Prostate gland (tissue), 2 donors: ENCODE data around the gene KLHL36. TPM values are rescaled to one million over a fixed set of nuclear protein-coding genes. Genes with fewer than 3 reads are reported as not detected.
"Not testable (repeated sequence)": the region's sequence is repeated elsewhere in the genome, so short reads cannot be mapped to it uniquely, and the experiment has no call there.

ENCODE experiments used
- DNase-seq: peaks from one replicate; pipeline ENCODE4 v3.0.0-alpha.2; 2019; ENCODE audit warnings: low spot score
- H3K27ac ChIP-seq, 2 donors: fragments of 200-600 bp; sonication (generic); 2 replicates each; pipeline ENCODE4 v1.5.1; 2017 to 2019
- H3K27me3 ChIP-seq: fragments of 200-600 bp; sonication (generic); replicated peaks from 2 replicates; pipeline ENCODE4 v1.5.1; 2019; ENCODE audit not compliant: insufficient read depth
- H3K36me3 ChIP-seq, 2 donors: fragments of 200-600 bp; sonication (generic); 1 replicate in 1 of 2; 2 replicates in 1 of 2; pipeline versions ENCODE4 v1.5.1 to v1.8.1; 2017 to 2019
- H3K4me1 ChIP-seq: fragments of 200-600 bp; sonication (generic); replicated peaks from 2 replicates; pipeline ENCODE4 v1.5.1; 2019
- H3K4me3 ChIP-seq, 2 donors: fragments of 200-600 bp; sonication (generic); 2 replicates each; pipeline ENCODE4 v1.5.1; 2017 to 2019
- H3K9me3 ChIP-seq: fragments of 200-600 bp; sonication (generic); 2 replicates; pipeline ENCODE4 v1.5.1; 2017
- CTCF ChIP-seq, 4 experiments: fragments of 200-600 bp in 2 of 4; fragments of 450-650 bp in 2 of 4; sonication (generic) in 2 of 4; IDR thresholded peaks; 1 replicate in 3 of 4; 2 replicates in 1 of 4; pipeline ENCODE4 v1.5.1; 2016 to 2019; ENCODE audit warnings: antibody characterized with exemption in 4 of 4, mild to moderate bottlenecking in 2 of 4, moderate library complexity in 2 of 4
- POLR2A ChIP-seq: fragments of 450-650 bp; IDR thresholded peaks from one replicate; pipeline ENCODE4 v1.6.1; 2016; ENCODE audit warnings: antibody characterized with exemption, mild to moderate bottlenecking
- POLR2AphosphoS5 ChIP-seq: sonication (generic); formaldehyde crosslinking; IDR thresholded peaks from one replicate; pipeline ENCODE4 v1.6.1; 2017; ENCODE audit warnings: antibody characterized with exemption
- WGBS: methylation state at CpG from one replicate; pipeline ENCODE4 v1.1.5; 2018; 5-methylcytosine and 5-hydroxymethylcytosine counted together
- intact Hi-C: fragments of 100-400 bp; cut with DNase I; formaldehyde crosslinking; loops from one replicate; pipeline ENCODE4 v1.14.2; 2022
- total RNA-seq, 2 donors: library from RNA; depleted of rRNA; stranded (reverse); fragments of >200 nt; gene quantifications; one replicate each; pipeline ENCODE4 v1.1.0, GENCODE V29; 2016

The KLHL36 gene
- total RNA-seq, 2 donors from 2014 or later: 57.1 to 106 TPM

DNA sequence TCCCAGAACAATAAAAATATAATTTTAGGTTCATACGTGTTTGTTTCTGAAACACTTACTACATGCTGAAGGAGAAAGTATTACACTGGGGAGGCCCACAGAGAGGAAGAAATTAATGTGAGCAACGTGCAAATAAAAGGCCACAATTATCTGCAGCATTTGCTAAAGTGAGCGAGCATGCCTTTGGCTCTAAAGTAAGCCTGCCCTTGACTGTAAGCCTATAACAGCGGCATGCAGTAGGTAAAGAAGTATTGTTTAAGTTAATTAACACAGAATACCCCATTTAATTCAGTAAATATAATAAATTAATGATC, 17.2 kb upstream of the KLHL36 start:
- 84% methylated on average over 4 of the region's 4 CpGs for WGBS
- H3K36me3 ChIP-seq: no peaks in the 10 kb centered on the region
- no peaks in the 10 kb centered on the region for H3K4me1 ChIP-seq
- no peak for TF ChIP-seq POLR2AphosphoS5
- intact Hi-C loops: no loop called here
- H3K4me3 ChIP-seq: no peak overlapping the region
- H3K9me3 ChIP-seq: no peaks in the 10 kb centered on the region
- H3K27ac ChIP-seq: no peak overlapping the region
- H3K27me3 ChIP-seq: no peaks in the 10 kb centered on the region
- no peak for DNase-seq

GRCh38 chr16:84631886-84632285, 16.4 kb upstream of the KLHL36 start:
- no peaks in the 10 kb centered on the region for H3K27me3 ChIP-seq
- TF ChIP-seq POLR2A (no peak), POLR2AphosphoS5 (no peak), CTCF (IDR thresholded peaks at IDR 0.05) (no peak)
- intact Hi-C loops: no loop called here
- H3K4me1 ChIP-seq: no peaks in the 10 kb centered on the region
- no peaks in the 10 kb centered on the region for H3K9me3 ChIP-seq
- 88% methylated on average over 6 of the region's 6 CpGs for WGBS
- no peak for DNase-seq
- no peak overlapping the region for H3K4me3 ChIP-seq
- H3K36me3 ChIP-seq: no peaks in the 10 kb centered on the region
- no peak overlapping the region for H3K27ac ChIP-seq

DNA sequence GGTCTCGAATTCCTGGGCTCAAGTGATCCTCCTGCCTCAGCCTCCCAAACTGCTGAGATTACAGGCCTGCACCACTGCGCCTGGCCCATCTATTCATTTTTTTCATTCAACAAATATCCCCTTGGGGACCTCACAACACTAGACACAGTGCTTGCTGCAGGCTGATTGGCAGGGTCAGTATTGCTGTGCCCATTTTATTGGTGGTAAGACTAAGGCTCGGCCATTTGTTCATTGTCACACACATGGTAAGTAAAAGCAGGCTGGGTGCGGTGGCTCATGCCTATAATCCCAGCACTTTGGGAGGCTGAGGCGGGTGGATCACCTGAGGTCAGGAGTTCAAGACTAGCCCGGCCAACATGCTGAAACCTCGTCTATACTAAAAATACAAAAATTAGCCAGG, 15.4 kb upstream of the KLHL36 start:
- H3K36me3 ChIP-seq, H3K4me1 ChIP-seq, H3K27me3 ChIP-seq, H3K27ac ChIP-seq, H3K9me3 ChIP-seq, intact Hi-C loops, DNase-seq, H3K4me3 ChIP-seq: not testable (repeated sequence)
- WGBS: 92% methylated on average over 7 of the region's 7 CpGs

- H3K4me1 ChIP-seq: no peaks in the 10 kb centered on the region
- no peaks in the 10 kb centered on the region for H3K27me3 ChIP-seq
- no peak overlapping the region for H3K4me3 ChIP-seq
- 46% methylated on average over 9 of the region's 9 CpGs for WGBS
- intact Hi-C loops: loop anchor here (2.0 kb wide), 1 partner anchor 29 kb away; no protein-coding TSS in a partner anchor
- no peak for DNase-seq
- H3K36me3 ChIP-seq: no peaks in the 10 kb centered on the region
- H3K9me3 ChIP-seq: no peaks in the 10 kb centered on the region
- TF ChIP-seq CTCF (IDR thresholded peaks at IDR 0.05) (no peak), POLR2A (no peak), POLR2AphosphoS5 (no peak)
- no peak overlapping the region for H3K27ac ChIP-seq
Measured at GRCh38 chr16:84633622-84634021, 14.7 kb upstream of the KLHL36 start.

DNA sequence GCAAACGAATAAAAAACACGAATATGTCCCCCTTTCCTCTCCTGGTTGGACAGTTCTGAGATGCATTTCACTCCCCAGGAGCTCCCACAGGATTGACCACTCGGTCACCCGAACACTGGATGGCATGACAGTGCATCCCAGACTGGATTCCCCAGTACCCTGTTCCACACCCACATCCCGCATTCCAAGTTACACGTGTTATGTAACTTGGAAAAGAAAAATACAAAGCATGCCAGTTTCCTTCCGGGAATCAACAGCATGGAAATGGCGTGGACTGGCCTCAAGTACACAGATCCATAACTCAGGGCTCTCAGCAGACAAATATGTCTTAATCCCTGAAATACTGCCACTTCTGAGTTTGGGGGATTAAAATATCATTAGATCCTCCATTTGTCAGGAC, 12.6 kb upstream of the KLHL36 start:
- Histone ChIP-seq H3K4me1 (no peaks in the 10 kb centered on the region), H3K27me3 (no peaks in the 10 kb centered on the region), H3K9me3 (no peaks in the 10 kb centered on the region), H3K36me3 (no peaks in the 10 kb centered on the region), H3K4me3 (no peak overlapping the region), H3K27ac (no peak overlapping the region)
- no peak for DNase-seq
- intact Hi-C loops: loop anchor here (2.0 kb wide), 1 partner anchor 27 kb away; no protein-coding TSS in a partner anchor
- TF ChIP-seq CTCF (IDR thresholded peaks at IDR 0.05): no peak
- TF ChIP-seq POLR2AphosphoS5: peak; percentile 47
- WGBS: 65% methylated on average over 8 of the region's 8 CpGs

DNA sequence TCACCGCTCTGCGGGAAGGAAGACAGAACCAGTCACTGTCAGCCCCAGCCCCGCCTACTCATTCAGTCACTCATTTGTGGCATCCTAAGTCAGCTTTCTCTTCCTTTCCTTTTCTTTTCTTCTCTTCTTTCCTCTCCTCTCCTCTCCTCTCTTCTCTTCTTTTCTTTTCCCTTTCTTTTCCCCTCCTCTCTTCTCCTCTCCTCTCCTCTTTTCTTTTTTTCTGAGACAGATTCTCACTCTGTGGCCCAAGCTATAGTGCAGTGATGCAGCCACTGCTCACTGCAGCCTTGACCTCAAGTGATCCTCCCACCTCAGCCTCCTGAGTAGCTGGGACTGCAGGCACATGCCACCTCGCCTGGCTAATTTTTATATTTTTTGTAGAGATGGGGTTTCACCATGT, 10.6 kb upstream of the KLHL36 start:
- no peaks in the 10 kb centered on the region for H3K4me1 ChIP-seq
- 89% methylated on average over 4 of the region's 4 CpGs for WGBS

More for the DNA sequence above, 10.6 kb upstream of the KLHL36 start:
- DNase-seq: no peak
- Histone ChIP-seq H3K27ac (no peak overlapping the region), H3K4me3 (no peak overlapping the region), H3K9me3 (no peaks in the 10 kb centered on the region), H3K27me3 (no peaks in the 10 kb centered on the region), H3K36me3 (no peaks in the 10 kb centered on the region)
- intact Hi-C loops: no loop called here
- TF ChIP-seq CTCF (IDR thresholded peaks at IDR 0.05) (no peak), POLR2AphosphoS5 (no peak), POLR2A (no peak)
